ENCODE results near the gene OR9K2. TPM values are rescaled to one million over a fixed set of nuclear protein-coding genes. Genes with fewer than 3 reads are reported as not detected.

OR9K2 gene
- total RNA-seq, 2 experiments from 2014 or later, result not detected

Other genes with a start within 250 kb of the OR9K2 start
- 100 to 1,000 TPM; 111 to 112 TPM for gene TESPA1, start 141.6 kb upstream of the OR9K2 start, total RNA-seq
- not detected for gene NEUROD4, start 106.4 kb upstream of the OR9K2 start, total RNA-seq
- not detected for gene OR10A7, start 94.6 kb downstream of the OR9K2 start, total RNA-seq
- not detected for gene OR6C74, start 118.2 kb downstream of the OR9K2 start, total RNA-seq
- not detected for gene OR6C6, start 170.2 kb downstream of the OR9K2 start, total RNA-seq
- not detected for gene OR6C1, start 187.9 kb downstream of the OR9K2 start, total RNA-seq
- not detected for gene OR6C3, start 204.3 kb downstream of the OR9K2 start, total RNA-seq
- not detected for gene OR6C75, start 236.6 kb downstream of the OR9K2 start, total RNA-seq